Activated CD8-positive, alpha-beta memory T cell treated with anti-CD3 and anti-CD28 coated beads for 1 hour (primary cell): ENCODE measurements around the gene STMND1.
A peak's percentile ranks its signal among the peaks of the same experiment; 100 is the strongest.

Experiments used
- DNase-seq, 2 donors: peaks; one replicate each; pipeline ENCODE4 v3.0.0-alpha.2; 2020; ENCODE audit warnings: low read depth in 1 of 2; ENCODE audit errors: extremely low read depth in 1 of 2

The STMND1 gene

GRCh38 chr6:17097982-17098381 lies 3.9 kb upstream of the STMND1 start:
- no peak for DNase-seq

GRCh38 chr6:17098538-17098937 lies 3.3 kb upstream of the STMND1 start:
- no peak for DNase-seq

- no peak for DNase-seq
Observed at GRCh38 chr6:17099401-17100059, 2.3 kb upstream of the STMND1 start.

- DNase-seq = no peak
Observed at GRCh38 chr6:17100806-17101205, 1.0 kb upstream of the STMND1 start.

GRCh38 chr6:17102258-17102870 lies 514 bp downstream of the STMND1 start:
- no peak for DNase-seq

GRCh38 chr6:17103715-17104114 lies 1.9 kb downstream of the STMND1 start:
- no peak for DNase-seq

- no peak for DNase-seq
Observed at GRCh38 chr6:17107863-17108262, 6.0 kb downstream of the STMND1 start.

GRCh38 chr6:17115251-17116116 lies 13.6 kb downstream of the STMND1 start:
- DNase-seq = no peak

GRCh38 chr6:17116117-17116440 lies 14.2 kb downstream of the STMND1 start:
- DNase-seq = no peak

- no peak for DNase-seq
Observed at GRCh38 chr6:17120019-17120418, 18.2 kb downstream of the STMND1 start.

GRCh38 chr6:17125407-17125806 lies 23.6 kb downstream of the STMND1 start:
- DNase-seq = no peak

GRCh38 chr6:17130786-17131185 lies 28.9 kb downstream of the STMND1 start:
- no peak for DNase-seq

GRCh38 chr6:17132967-17133366 lies 31.1 kb downstream of the STMND1 start:
- DNase-seq = no peak

- no peak for DNase-seq
Observed at GRCh38 chr6:17138033-17138432, 36.2 kb downstream of the STMND1 start.

- no peak for DNase-seq
Observed at GRCh38 chr6:17144016-17144415, 42.2 kb downstream of the STMND1 start.

- DNase-seq = no peak
Observed at GRCh38 chr6:17149571-17149970, 47.7 kb downstream of the STMND1 start.

- no peak for DNase-seq
Observed at GRCh38 chr6:17150096-17150495, 48.2 kb downstream of the STMND1 start.

- no peak for DNase-seq
Observed at GRCh38 chr6:17151888-17152287, 50.0 kb downstream of the STMND1 start.

- DNase-seq = no peak
Observed at GRCh38 chr6:17152703-17153102, 50.9 kb downstream of the STMND1 start.

- DNase-seq = peak; percentile 3 to 49
Observed at GRCh38 chr6:17156112-17156921, 54.5 kb downstream of the STMND1 start.

- no peak for DNase-seq
Observed at GRCh38 chr6:17156966-17157365, 55.1 kb downstream of the STMND1 start.
